Activated naive CD4-positive, alpha-beta T cell treated with anti-CD3 and anti-CD28 coated beads for 36 hours (primary cell): Measurements from ENCODE around the gene DLG2. TPM values are rescaled to one million over a fixed set of nuclear protein-coding genes. Genes with fewer than 3 reads are reported as not detected.

Experiments used
- CTCF ChIA-PET: fragments of 350-600 bp; sonication (Branson Sonifier 250); formaldehyde crosslinking; loops from one replicate; lab custom pipeline; 2021; ENCODE audit warnings: antibody characterized with exemption; lab: Charles Lee
- DNase-seq: peaks from one replicate; pipeline ENCODE4 v3.0.0-alpha.2; 2020
- H3K27ac Mint-ChIP-seq: one replicate; pipeline ENCODE4 v1.8.0; 2021; ENCODE audit warnings: mild to moderate bottlenecking, mixed read lengths
- H3K27me3 Mint-ChIP-seq: one replicate; pipeline ENCODE4 v1.8.0; 2021; ENCODE audit warnings: low read depth, mixed read lengths
- H3K36me3 Mint-ChIP-seq: one replicate; pipeline ENCODE4 v1.8.0; 2021; ENCODE audit warnings: low read depth, mixed read lengths
- H3K4me1 Mint-ChIP-seq: one replicate; pipeline ENCODE4 v1.8.0; 2021; ENCODE audit warnings: low read depth, mixed read lengths
- H3K4me3 Mint-ChIP-seq: one replicate; pipeline ENCODE4 v1.8.0; 2021; ENCODE audit warnings: mild to moderate bottlenecking, moderate library complexity, mixed read lengths
- H3K9me3 Mint-ChIP-seq: one replicate; pipeline ENCODE4 v1.8.0; 2021; ENCODE audit warnings: mixed read lengths
- intact Hi-C: fragments of 100-400 bp; cut with micrococcal nuclease; formaldehyde crosslinking; loops from one replicate; pipeline ENCODE4 v1.15.1; 2023
- total RNA-seq, 2 experiments: library from RNA; stranded (reverse); gene quantifications; one replicate each; pipeline ENCODE4 v1.2.3, GENCODE V29; 2021

Gene DLG2
- total RNA-seq, 2 experiments from 2014 or later = 3.3 to 4.6 TPM

DNA sequence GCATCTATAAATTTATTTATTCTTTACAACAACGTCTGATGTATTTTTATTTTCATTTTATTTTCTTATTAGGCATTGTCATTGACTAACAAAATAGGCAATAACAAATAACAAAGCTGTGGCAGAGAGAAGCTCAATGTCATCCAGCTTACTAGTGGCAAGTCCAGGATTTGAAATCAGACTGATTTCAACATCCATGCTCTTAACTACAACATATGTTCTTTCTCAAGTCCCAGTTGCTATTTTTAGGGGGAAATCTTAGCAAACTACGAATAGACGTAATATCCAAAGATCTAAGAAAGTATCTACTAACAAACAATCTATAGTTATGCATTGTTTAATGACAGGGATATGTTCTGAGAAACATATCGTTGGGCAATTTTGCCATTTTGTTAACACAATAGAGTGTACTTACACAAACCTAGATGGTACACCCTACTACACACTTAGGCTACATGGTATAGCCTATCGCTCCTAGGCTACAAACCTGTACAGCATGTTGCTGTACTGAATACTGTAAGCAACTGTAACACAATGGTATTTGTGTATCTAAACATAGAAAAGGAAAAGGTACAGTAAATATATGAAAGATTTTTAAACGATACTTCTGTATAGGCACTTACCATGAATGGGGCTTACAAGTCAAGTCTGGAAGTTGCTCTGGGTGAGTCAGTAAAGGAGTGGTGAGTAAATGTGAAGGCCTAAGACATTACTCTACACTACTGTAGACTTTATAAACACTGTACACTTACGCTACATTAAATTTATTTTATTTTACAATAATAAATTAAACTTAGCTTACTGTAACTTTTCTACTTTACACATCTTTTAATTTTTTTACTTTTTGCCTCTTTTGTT, 151.3 kb downstream of the DLG2 start:
- Mint-ChIP-seq H3K27ac (no peak overlapping the region), H3K4me1 (no peaks in the 10 kb centered on the region), H3K27me3 (no peaks in the 10 kb centered on the region), H3K36me3 (no peaks in the 10 kb centered on the region), H3K4me3 (no peak overlapping the region), H3K9me3 (peaks cover 5% of the 10 kb centered on the region)
- DNase-seq = no peak
- intact Hi-C loops = no loop called here
- CTCF ChIA-PET = no interaction called here

DNA sequence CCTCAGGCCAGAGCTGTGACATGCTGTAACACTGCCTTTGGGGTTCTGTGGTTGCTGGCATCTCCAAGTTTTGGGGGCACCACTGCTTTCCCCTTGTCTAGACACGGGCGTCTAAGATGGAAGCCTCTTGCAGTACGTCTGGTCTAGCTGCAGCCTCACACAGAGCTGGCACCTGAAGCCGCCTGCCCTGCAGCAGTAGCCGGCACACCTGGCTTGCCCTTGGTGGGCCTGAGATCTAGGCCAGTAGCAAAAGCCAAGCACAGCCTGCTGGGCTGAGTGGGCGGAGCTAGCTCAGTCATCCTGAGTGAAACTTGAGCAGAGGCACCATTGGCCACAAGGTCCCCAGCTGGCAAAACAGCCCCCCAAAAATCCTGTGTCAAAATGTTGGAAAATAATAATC, 154.2 kb downstream of the DLG2 start:
- H3K36me3 Mint-ChIP-seq = no peaks in the 10 kb centered on the region
- intact Hi-C loops = no loop called here

DNA sequence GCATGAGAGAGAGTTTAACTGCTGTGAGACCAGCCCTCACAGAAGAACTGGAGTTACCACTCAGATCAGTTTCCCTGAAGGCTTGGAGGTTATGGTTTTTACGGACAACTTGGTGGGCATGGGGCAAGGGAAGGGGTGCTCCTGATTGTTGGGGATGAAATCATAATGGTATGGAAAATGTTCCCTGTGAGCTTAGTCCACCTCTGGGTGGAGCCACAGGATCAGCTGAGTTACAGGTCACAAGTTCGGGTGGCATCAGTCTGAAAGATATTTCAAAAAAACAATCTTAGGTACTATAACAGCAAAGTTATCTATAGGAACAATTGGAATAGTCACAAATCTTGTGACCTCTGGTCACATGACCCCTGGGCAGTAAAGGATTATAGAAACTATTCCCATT, 162.9 kb downstream of the DLG2 start:
- Mint-ChIP-seq H3K9me3 (peaks cover 41% of the 10 kb centered on the region), H3K27ac (no peak overlapping the region), H3K27me3 (no peaks in the 10 kb centered on the region), H3K4me3 (no peak overlapping the region), H3K36me3 (no peaks in the 10 kb centered on the region), H3K4me1 (no peaks in the 10 kb centered on the region)
- CTCF ChIA-PET = no interaction called here
- intact Hi-C loops = no loop called here
- no peak for DNase-seq

More for the DNA sequence above, 154.2 kb downstream of the DLG2 start:
- no peaks in the 10 kb centered on the region for H3K27me3 Mint-ChIP-seq
- no peak overlapping the region for H3K27ac Mint-ChIP-seq
- H3K9me3 Mint-ChIP-seq = peaks cover 24% of the 10 kb centered on the region
- CTCF ChIA-PET = no interaction called here
- no peak overlapping the region for H3K4me3 Mint-ChIP-seq
- no peak for DNase-seq
- H3K4me1 Mint-ChIP-seq = no peaks in the 10 kb centered on the region

DNA sequence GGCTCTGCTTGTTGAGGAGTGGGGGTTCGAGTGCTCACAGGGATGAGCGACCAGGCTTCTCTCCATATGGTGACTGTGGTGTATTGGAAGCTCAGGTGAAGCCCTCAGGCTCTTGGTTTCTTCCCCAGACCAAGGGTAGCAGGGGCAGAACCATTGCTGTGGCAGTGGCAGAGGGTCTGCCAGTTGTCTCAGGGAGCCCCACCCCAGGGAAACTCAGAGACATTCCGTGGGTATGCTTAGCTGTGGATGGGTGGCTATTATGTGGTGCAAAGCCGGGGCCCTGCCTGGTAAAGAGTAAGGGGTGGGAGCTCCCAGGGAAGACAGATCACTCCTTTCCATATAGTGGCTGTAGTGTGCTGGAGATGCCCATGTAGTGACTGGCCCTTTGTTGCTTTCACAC, 167.8 kb downstream of the DLG2 start:
- Mint-ChIP-seq H3K36me3 (no peaks in the 10 kb centered on the region), H3K27me3 (no peaks in the 10 kb centered on the region), H3K9me3 (peaks cover 49% of the 10 kb centered on the region), H3K4me3 (no peak overlapping the region), H3K27ac (no peak overlapping the region), H3K4me1 (no peaks in the 10 kb centered on the region)
- no peak for DNase-seq
- CTCF ChIA-PET = no interaction called here
- intact Hi-C loops = no loop called here

DNA sequence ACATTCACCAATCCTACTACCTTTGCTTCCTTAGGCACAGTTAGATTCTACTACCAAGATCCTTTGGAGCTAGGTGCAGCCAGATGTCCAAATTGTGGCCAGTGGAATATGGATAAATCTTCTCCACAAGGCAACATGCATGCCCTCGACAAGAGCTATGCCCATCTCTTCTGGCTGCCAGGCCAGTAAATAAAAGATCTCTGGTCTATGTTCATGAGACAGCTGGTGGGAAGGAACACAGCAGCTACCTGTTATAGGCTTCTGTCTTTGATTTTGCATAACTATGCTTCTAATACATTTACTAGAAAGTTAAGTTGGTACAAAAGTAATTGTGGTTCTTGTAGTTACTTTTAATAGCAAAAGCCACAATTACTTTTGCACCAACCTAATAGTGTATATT, 182.7 kb downstream of the DLG2 start:
- intact Hi-C loops = no loop called here
- H3K9me3 Mint-ChIP-seq = peaks cover 5% of the 10 kb centered on the region
- no peaks in the 10 kb centered on the region for H3K36me3 Mint-ChIP-seq
- H3K27ac Mint-ChIP-seq = no peak overlapping the region
- CTCF ChIA-PET = interaction anchor here (0.6 kb wide), 1 partner anchor 537 kb away, joined by 3 read pairs; no protein-coding TSS in a partner anchor
- H3K4me3 Mint-ChIP-seq = no peak overlapping the region
- no peak for DNase-seq
- H3K27me3 Mint-ChIP-seq = no peaks in the 10 kb centered on the region
- H3K4me1 Mint-ChIP-seq = no peaks in the 10 kb centered on the region

DNA sequence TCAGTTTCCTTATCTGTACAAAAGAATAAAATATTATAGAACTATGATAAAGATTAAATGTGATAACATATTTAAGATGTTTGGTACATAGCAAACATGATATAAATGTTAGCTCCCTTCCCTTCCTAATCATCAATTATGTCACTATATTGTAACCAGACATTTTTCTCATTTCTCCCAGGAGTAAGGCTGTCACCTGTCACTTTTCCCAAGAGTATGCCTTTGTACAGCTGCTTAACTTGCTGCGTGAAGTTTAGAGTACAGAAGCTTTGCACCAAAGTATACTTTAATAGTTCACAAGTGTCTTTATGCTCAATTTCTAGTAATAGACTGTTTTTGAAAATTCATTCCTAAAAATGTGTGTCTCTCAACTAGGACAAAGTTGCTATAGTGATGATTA, 186.9 kb downstream of the DLG2 start:
- H3K36me3 Mint-ChIP-seq = peaks cover 1% of the 10 kb centered on the region
- intact Hi-C loops = no loop called here
- CTCF ChIA-PET = no interaction called here

DNA sequence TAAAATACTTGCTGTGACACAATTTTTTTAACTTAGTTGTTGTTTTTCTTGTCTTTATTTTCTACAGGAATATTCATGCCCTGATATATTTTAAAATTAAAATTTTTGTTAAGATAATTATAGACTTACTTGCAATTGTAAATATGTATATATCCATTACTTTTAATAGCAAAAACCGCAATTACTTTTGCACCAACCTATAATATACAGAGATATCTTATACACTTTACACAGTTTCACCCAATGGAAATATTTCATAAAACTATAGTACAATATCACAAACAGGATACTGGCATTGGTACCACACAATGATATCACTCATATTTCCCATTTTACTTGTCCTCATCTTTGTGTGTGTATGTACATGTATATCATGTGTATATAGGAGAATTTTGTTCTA, 188.8 kb downstream of the DLG2 start:
- no peaks in the 10 kb centered on the region for H3K27me3 Mint-ChIP-seq
- peaks cover 1% of the 10 kb centered on the region for H3K36me3 Mint-ChIP-seq
- CTCF ChIA-PET = no interaction called here
- peaks cover 36% of the 10 kb centered on the region for H3K9me3 Mint-ChIP-seq
- H3K4me1 Mint-ChIP-seq = no peaks in the 10 kb centered on the region
- no peak overlapping the region for H3K4me3 Mint-ChIP-seq
- intact Hi-C loops = no loop called here
- DNase-seq = no peak
- H3K27ac Mint-ChIP-seq = no peak overlapping the region

More for the DNA sequence above, 186.9 kb downstream of the DLG2 start:
- peaks cover 24% of the 10 kb centered on the region for H3K9me3 Mint-ChIP-seq
- no peaks in the 10 kb centered on the region for H3K4me1 Mint-ChIP-seq
- no peak overlapping the region for H3K27ac Mint-ChIP-seq
- DNase-seq = no peak
- H3K27me3 Mint-ChIP-seq = no peaks in the 10 kb centered on the region
- no peak overlapping the region for H3K4me3 Mint-ChIP-seq

DNA sequence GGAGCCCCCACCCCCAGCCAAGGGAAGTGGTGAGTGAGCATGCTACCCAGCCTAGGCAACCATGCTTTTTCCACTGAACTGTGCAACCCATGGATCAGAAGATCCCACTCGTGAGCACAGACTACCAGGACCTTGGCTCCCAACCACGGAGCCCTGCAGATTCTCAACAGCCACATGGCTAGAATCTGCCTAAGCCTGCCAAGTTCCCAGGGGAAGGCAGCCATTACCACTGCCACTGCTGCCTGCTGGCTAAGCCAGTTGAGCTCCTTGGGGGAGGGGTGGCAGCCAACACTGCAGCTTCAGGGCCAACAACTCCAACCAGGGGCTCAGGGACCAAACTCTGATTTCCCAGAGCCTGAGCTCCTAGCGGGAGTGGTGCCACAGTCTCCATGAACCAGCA, 195.8 kb downstream of the DLG2 start:
- intact Hi-C loops = no loop called here
- Mint-ChIP-seq H3K4me3 (no peak overlapping the region), H3K9me3 (peaks cover 54% of the 10 kb centered on the region), H3K27ac (no peak overlapping the region), H3K4me1 (no peaks in the 10 kb centered on the region), H3K36me3 (no peaks in the 10 kb centered on the region), H3K27me3 (no peaks in the 10 kb centered on the region)
- CTCF ChIA-PET = no interaction called here
- DNase-seq = no peak

DNA sequence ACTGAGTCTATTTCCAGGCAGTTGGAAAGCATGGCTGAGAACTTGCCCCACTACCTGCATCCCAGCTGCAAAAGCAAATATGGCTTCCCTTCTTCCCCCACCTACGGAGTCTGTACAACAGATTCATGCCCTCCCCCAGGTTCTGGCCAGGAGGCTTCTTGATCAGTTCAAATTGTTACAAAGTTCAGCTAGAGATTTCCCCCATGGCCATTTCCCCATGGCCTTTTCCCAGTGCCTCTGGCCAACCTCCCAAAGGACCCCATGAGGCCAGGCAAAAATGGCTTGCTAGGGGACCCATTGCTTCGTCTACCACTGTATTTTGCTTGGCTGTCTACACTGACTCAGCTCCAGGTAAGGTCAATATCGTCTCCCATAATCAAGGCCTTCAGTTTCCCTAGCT, 203.3 kb downstream of the DLG2 start:
- no peak overlapping the region for H3K4me3 Mint-ChIP-seq
- intact Hi-C loops = no loop called here
- peaks cover 35% of the 10 kb centered on the region for H3K9me3 Mint-ChIP-seq

DNA sequence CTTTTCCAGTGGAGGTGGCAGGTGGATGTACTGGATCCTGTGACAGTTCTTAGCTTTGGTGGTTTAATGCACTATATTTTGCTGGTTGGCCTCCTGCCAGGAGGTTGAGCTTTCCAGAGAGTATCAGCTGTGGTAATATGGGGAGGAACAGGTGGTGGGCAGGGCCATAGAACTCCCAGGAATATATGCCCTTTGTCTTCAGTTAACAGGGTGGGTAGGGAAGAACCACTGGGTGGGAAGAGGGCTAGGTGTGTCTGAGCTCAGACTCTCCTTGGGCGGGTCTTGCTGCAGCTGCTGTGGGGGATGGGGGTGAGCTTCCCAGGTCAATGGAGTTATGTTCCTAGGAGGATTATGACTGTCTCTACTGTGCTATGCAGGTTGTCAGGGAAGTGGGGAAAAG, 203.8 kb downstream of the DLG2 start:
- Mint-ChIP-seq H3K27me3 (no peaks in the 10 kb centered on the region), H3K4me1 (no peaks in the 10 kb centered on the region), H3K27ac (no peak overlapping the region), H3K9me3 (peaks cover 37% of the 10 kb centered on the region), H3K4me3 (no peak overlapping the region), H3K36me3 (peaks cover 6% of the 10 kb centered on the region)
- no peak for DNase-seq
- CTCF ChIA-PET = interaction anchor here (0.9 kb wide), 1 partner anchor 11 kb away, joined by 3 read pairs; no protein-coding TSS in a partner anchor
- intact Hi-C loops = no loop called here

More for the DNA sequence above, 203.3 kb downstream of the DLG2 start:
- Mint-ChIP-seq H3K27me3 (no peaks in the 10 kb centered on the region), H3K4me1 (no peaks in the 10 kb centered on the region), H3K36me3 (peaks cover 6% of the 10 kb centered on the region), H3K27ac (no peak overlapping the region)
- CTCF ChIA-PET = interaction anchor here (0.9 kb wide), 1 partner anchor 11 kb away, joined by 3 read pairs; no protein-coding TSS in a partner anchor
- no peak for DNase-seq

DNA sequence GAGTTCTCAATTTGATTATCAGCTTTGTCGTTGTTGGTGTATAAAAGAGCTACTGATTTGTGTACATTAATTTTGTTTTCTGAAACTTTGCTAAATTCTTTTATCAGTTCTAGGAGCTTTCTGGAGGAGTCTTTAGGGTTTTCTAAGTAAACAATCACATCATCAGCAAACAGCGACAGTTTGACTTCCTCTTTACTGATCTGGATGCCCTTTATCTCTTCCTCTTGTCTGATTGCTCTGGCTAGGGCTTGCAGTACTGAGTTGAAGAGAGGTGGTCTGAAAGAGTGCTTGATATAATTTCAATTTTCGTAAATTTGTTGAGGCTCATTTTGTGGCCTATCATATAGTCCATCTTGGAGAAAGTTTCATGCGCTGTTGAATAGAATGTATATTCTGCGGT, 213.0 kb downstream of the DLG2 start:
- H3K36me3 Mint-ChIP-seq = peaks cover 3% of the 10 kb centered on the region
- peaks cover 72% of the 10 kb centered on the region for H3K9me3 Mint-ChIP-seq
- DNase-seq = no peak
- intact Hi-C loops = no loop called here
- no peak overlapping the region for H3K4me3 Mint-ChIP-seq
- no peak overlapping the region for H3K27ac Mint-ChIP-seq
- no peaks in the 10 kb centered on the region for H3K27me3 Mint-ChIP-seq
- H3K4me1 Mint-ChIP-seq = no peaks in the 10 kb centered on the region
- CTCF ChIA-PET = no interaction called here

DNA sequence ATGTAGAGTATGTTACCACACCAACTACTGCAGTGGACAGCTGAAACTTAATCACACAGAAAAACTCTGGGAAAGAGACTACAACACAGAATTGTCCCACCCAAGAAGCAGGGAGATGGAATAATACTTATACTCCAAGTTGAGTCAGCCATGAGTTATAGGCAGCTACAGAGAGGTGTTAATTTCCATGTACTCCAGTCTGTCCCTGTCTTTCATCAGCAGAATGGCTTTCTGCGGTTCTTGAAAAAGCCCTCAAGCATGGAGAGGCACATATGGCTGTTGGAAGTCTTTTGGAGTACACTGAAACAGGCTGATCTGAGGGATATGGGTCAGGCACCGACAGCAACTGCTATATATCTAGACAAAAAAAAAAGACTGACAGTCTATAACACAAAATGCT, 219.5 kb downstream of the DLG2 start:
- Mint-ChIP-seq H3K9me3 (peaks cover 36% of the 10 kb centered on the region), H3K36me3 (no peaks in the 10 kb centered on the region), H3K4me3 (no peak overlapping the region)

DNA sequence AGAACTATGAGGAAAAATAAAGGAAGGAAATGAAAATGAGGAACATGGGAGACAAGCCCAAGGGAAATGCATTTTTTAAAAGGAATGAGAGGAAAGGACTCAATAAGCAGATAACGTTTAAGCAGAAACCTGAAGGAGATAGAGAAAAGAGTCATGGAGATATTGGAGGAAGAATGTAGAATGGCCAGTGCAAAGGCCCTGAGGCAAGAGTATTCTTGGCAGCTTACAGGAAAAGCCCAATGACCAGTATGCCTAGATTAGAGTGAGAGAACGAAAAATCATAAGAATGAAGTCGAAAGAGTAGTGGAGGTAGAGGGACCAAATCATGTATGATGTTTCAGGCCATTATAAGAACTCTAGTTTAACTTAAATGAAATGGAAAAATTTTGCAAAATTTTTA, 220.3 kb downstream of the DLG2 start:
- DNase-seq = no peak
- Mint-ChIP-seq H3K4me3 (no peak overlapping the region), H3K9me3 (peaks cover 28% of the 10 kb centered on the region), H3K27ac (no peak overlapping the region), H3K36me3 (no peaks in the 10 kb centered on the region), H3K27me3 (no peaks in the 10 kb centered on the region), H3K4me1 (no peaks in the 10 kb centered on the region)
- intact Hi-C loops = no loop called here
- CTCF ChIA-PET = no interaction called here

More for the DNA sequence above, 219.5 kb downstream of the DLG2 start:
- Mint-ChIP-seq H3K27me3 (no peaks in the 10 kb centered on the region), H3K4me1 (no peaks in the 10 kb centered on the region), H3K27ac (no peak overlapping the region)
- CTCF ChIA-PET = no interaction called here
- DNase-seq = no peak
- intact Hi-C loops = no loop called here
